H9 (cell line): ENCODE data around the gene KLHDC7A. TPM values are rescaled to one million over a fixed set of nuclear protein-coding genes. Genes with fewer than 3 reads are reported as not detected.

ENCODE experiments used
- DNase-seq: peaks from one replicate; pipeline ENCODE4 v3.0.0-alpha.2; 2017
- H2AFZ ChIP-seq: one replicate; pipeline ENCODE4 v1.6.1; 2013; ENCODE audit warnings: mild to moderate bottlenecking, low read length, control low read depth, moderate library complexity
- H2AK5ac ChIP-seq: 2 replicates; pipeline ENCODE4 v1.6.1; 2013; ENCODE audit warnings: low read length, control low read depth, mixed read lengths; ENCODE audit not compliant: insufficient read length
- H2BK120ac ChIP-seq: one replicate; pipeline ENCODE4 v1.6.1; 2013; ENCODE audit warnings: low read depth, mild to moderate bottlenecking, low read length, control low read depth, inconsistent platforms; ENCODE audit not compliant: poor library complexity, severe bottlenecking
- H2BK12ac ChIP-seq: 2 replicates; pipeline ENCODE4 v1.6.1; 2013; ENCODE audit warnings: low read length, control low read depth, mixed read lengths, low read depth; ENCODE audit not compliant: insufficient read length
- H2BK15ac ChIP-seq: 2 replicates; pipeline ENCODE4 v1.6.1; 2013; ENCODE audit warnings: low read depth, low read length, control low read depth
- H2BK20ac ChIP-seq: one replicate; pipeline ENCODE4 v1.6.1; 2013; ENCODE audit warnings: low read depth, mild to moderate bottlenecking, low read length, control low read depth, inconsistent platforms; ENCODE audit not compliant: poor library complexity, severe bottlenecking
- H2BK5ac ChIP-seq: 2 replicates; pipeline ENCODE4 v1.6.1; 2013; ENCODE audit warnings: low read length, control low read depth, mixed read lengths; ENCODE audit not compliant: insufficient read length
- H3K14ac ChIP-seq: 2 replicates; pipeline ENCODE4 v1.6.1; 2013; ENCODE audit warnings: low read length, control low read depth; ENCODE audit not compliant: insufficient read depth
- H3K18ac ChIP-seq: 2 replicates; pipeline ENCODE4 v1.6.1; 2013; ENCODE audit warnings: low read depth, mild to moderate bottlenecking, mixed read lengths, low read length, control low read depth; ENCODE audit not compliant: insufficient read length
- H3K23ac ChIP-seq: 2 replicates; pipeline ENCODE4 v1.6.1; 2013; ENCODE audit warnings: low read length, control low read depth, mixed read lengths, low read depth; ENCODE audit not compliant: insufficient read length
- H3K23me2 ChIP-seq: 2 replicates; pipeline ENCODE4 v1.6.1; 2013; ENCODE audit warnings: low read depth, mild to moderate bottlenecking, mixed read lengths, low read length, control low read depth; ENCODE audit not compliant: insufficient read length, poor library complexity, severe bottlenecking
- H3K27ac ChIP-seq: 2 replicates; pipeline ENCODE4 v1.5.1; 2013; ENCODE audit warnings: low read length, control low read depth, mixed read lengths, low read depth; ENCODE audit not compliant: insufficient read length
- H3K27me3 ChIP-seq: 2 replicates; pipeline ENCODE4 v1.6.1; 2013; ENCODE audit warnings: low read length, control low read depth, inconsistent platforms; ENCODE audit not compliant: insufficient read depth
- H3K4ac ChIP-seq: 2 replicates; pipeline ENCODE4 v1.6.1; 2013; ENCODE audit warnings: low read depth, mild to moderate bottlenecking, control low read depth, inconsistent platforms, low read length, moderate library complexity
- H3K4me1 ChIP-seq: 2 replicates; pipeline ENCODE4 v1.6.1; 2013; ENCODE audit warnings: low read length, control low read depth, inconsistent platforms; ENCODE audit not compliant: insufficient read depth
- H3K4me2 ChIP-seq: 2 replicates; pipeline ENCODE4 v1.6.1; 2013; ENCODE audit warnings: low read length, control low read depth, mixed read lengths; ENCODE audit not compliant: insufficient read length, insufficient read depth
- H3K56ac ChIP-seq: 2 replicates; pipeline ENCODE4 v1.6.1; 2013; ENCODE audit warnings: low read depth, mild to moderate bottlenecking, mixed read lengths, low read length, control low read depth; ENCODE audit not compliant: insufficient read length
- H3K79me1 ChIP-seq: 2 replicates; pipeline ENCODE4 v1.6.1; 2013; ENCODE audit warnings: low read depth, mild to moderate bottlenecking, moderate library complexity, low read length, control low read depth, inconsistent platforms; ENCODE audit not compliant: insufficient read depth, poor library complexity, severe bottlenecking
- H3K79me2 ChIP-seq: 2 replicates; pipeline ENCODE4 v1.6.1; 2013; ENCODE audit warnings: low read length, control low read depth, inconsistent platforms; ENCODE audit not compliant: insufficient read depth
- H3K9ac ChIP-seq: 2 replicates; pipeline ENCODE4 v1.6.1; 2013; ENCODE audit warnings: low read length, control low read depth, mixed read lengths; ENCODE audit not compliant: insufficient read length; ENCODE audit errors: extremely low read depth
- H3K9me3 ChIP-seq: one replicate; pipeline ENCODE4 v1.6.1; 2013; ENCODE audit warnings: low read depth, low read length, inconsistent platforms; ENCODE audit not compliant: control insufficient read depth
- H3T11ph ChIP-seq: one replicate; pipeline ENCODE4 v1.6.1; 2013; ENCODE audit warnings: mild to moderate bottlenecking, low read length, control low read depth, inconsistent platforms
- H4K20me1 ChIP-seq: one replicate; pipeline ENCODE4 v1.6.1; 2013; ENCODE audit not compliant: control insufficient read depth, insufficient read length, insufficient read depth
- H4K5ac ChIP-seq: 2 replicates; pipeline ENCODE4 v1.6.1; 2013; ENCODE audit warnings: low read depth, mild to moderate bottlenecking, mixed read lengths, low read length, control low read depth; ENCODE audit not compliant: insufficient read length
- H4K8ac ChIP-seq: replicated peaks from 2 replicates; pipeline ENCODE4 v1.6.1; 2013; ENCODE audit warnings: low read length, control low read depth, mixed read lengths, low read depth; ENCODE audit not compliant: insufficient read length
- H4K91ac ChIP-seq: 2 replicates; pipeline ENCODE4 v1.6.1; 2013; ENCODE audit warnings: low read depth, mild to moderate bottlenecking, moderate library complexity, mixed read lengths, low read length, control low read depth; ENCODE audit not compliant: insufficient read length
- H3K27ac Mint-ChIP-seq, 3 experiments: 2 replicates in 2 of 3; 3 replicates in 1 of 3; pipeline ENCODE4 v1.8.0; 2020 to 2021; ENCODE audit warnings: mixed read lengths in 3 of 3, mild to moderate bottlenecking in 1 of 3, moderate library complexity in 1 of 3
- H3K27me3 Mint-ChIP-seq: 2 replicates; pipeline ENCODE4 v1.8.0; 2021; ENCODE audit warnings: low read depth, mild to moderate bottlenecking, moderate library complexity, mixed read lengths
- H3K36me3 Mint-ChIP-seq, 3 experiments: 2 replicates in 2 of 3; 3 replicates in 1 of 3; pipeline ENCODE4 v1.8.0; 2020 to 2021; ENCODE audit warnings: low read depth in 3 of 3, mixed read lengths in 3 of 3; ENCODE audit not compliant: insufficient read depth in 1 of 3
- H3K4me1 Mint-ChIP-seq, 2 experiments: 2 replicates each; pipeline ENCODE4 v1.8.0; 2020; ENCODE audit warnings: mixed read lengths in 2 of 2
- H3K4me3 Mint-ChIP-seq, 2 experiments: 2 replicates in 1 of 2; 3 replicates in 1 of 2; pipeline ENCODE4 v1.8.0; 2020 to 2021; ENCODE audit warnings: mild to moderate bottlenecking in 2 of 2, mixed read lengths in 2 of 2, moderate library complexity in 1 of 2
- H3K9me3 Mint-ChIP-seq, 2 experiments: 2 replicates in 1 of 2; 3 replicates in 1 of 2; pipeline ENCODE4 v1.8.0; 2020; ENCODE audit warnings: mild to moderate bottlenecking in 2 of 2, mixed read lengths in 2 of 2, moderate library complexity in 1 of 2
- WGBS: extraction: QIAGEN DNeasy Blood & Tissue Kit; methylation state at CpG from one replicate; pipeline ENCODE4 v1.1.7; 2013; ENCODE audit warnings: missing lambda C conversion rate, low lambda C conversion rate, mixed read lengths; ENCODE audit not compliant: insufficient read length; ENCODE audit errors: extremely low coverage; 5-methylcytosine and 5-hydroxymethylcytosine counted together
- total RNA-seq: library from RNA; stranded (reverse); gene quantifications from 2 replicates; pipeline ENCODE4 v1.2.1, GENCODE V29; 2021
- TF ChIP-seq, protein P1 (sequence below): fragments of 200-600 bp; sonication (generic); conservative IDR thresholded peaks from 3 replicates; pipeline ENCODE4 v1.8.0; 2021; ENCODE audit warnings: antibody characterized with exemption, mild to moderate bottlenecking

KLHDC7A gene
- total RNA-seq, 1 experiment from 2014 or later = 11.4 TPM

DNA sequence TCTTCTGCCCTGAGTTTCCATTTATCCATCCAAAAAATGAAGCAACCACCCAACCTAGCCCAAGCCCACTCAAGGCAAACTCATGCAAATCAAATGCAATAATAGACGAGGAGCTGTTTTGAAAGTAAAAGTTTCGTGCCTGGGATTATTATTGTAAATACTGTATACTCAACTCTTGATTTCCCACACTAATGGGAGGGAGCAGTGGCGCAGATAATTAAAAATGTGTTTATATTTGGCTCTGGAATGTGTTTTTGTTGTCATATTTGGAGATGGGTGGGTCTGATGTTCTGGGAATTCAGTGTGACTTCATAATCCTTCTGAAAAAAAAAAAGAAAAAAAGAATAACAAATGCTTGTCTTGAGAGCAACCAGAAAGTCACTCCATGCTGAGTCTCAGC, 52.5 kb downstream of the KLHDC7A start:
- Histone ChIP-seq H3K14ac (no peak overlapping the region), H4K5ac (no peak overlapping the region), H3K56ac (no peak overlapping the region), H4K8ac (no peak overlapping the region), H3K18ac (no peak overlapping the region), H3K27me3 (no peaks in the 10 kb centered on the region; the same call in 1 of the 2 replicates), H3K4ac (no peak overlapping the region), H2AK5ac (no peak overlapping the region), H2BK12ac (no peak overlapping the region), H3K23me2 (no peaks in the 10 kb centered on the region), H3K79me2 (no peaks in the 10 kb centered on the region), H3K4me1 (no peaks in the 10 kb centered on the region; the same call in 1 of the 2 replicates), H2BK20ac (no peak overlapping the region), H4K91ac (no peak overlapping the region), H3K9ac (no peak overlapping the region), H3T11ph (no peak overlapping the region), H3K27ac (no peak overlapping the region), H3K23ac (no peak overlapping the region), H3K79me1 (no peaks in the 10 kb centered on the region), H2BK120ac (no peak overlapping the region), H2AFZ (no peak overlapping the region), H3K4me2 (no peak overlapping the region), H2BK15ac (no peak overlapping the region), H2BK5ac (no peak overlapping the region), H4K20me1 (no peaks in the 10 kb centered on the region), H3K9me3 (no peaks in the 10 kb centered on the region)
- Mint-ChIP-seq H3K27ac (no peak overlapping the region), H3K9me3 (no peaks in the 10 kb centered on the region), H3K4me1 (peaks cover 8 to 10% of the 10 kb centered on the region in 2 experiments), H3K36me3 (no peaks in the 10 kb centered on the region), H3K27me3 (peaks cover 48% of the 10 kb centered on the region), H3K4me3 (no peak overlapping the region)
- WGBS = no CpG with 5 or more reads among the region's 3 CpGs
- no peak for DNase-seq
- TF ChIP-seq, protein P1, sequence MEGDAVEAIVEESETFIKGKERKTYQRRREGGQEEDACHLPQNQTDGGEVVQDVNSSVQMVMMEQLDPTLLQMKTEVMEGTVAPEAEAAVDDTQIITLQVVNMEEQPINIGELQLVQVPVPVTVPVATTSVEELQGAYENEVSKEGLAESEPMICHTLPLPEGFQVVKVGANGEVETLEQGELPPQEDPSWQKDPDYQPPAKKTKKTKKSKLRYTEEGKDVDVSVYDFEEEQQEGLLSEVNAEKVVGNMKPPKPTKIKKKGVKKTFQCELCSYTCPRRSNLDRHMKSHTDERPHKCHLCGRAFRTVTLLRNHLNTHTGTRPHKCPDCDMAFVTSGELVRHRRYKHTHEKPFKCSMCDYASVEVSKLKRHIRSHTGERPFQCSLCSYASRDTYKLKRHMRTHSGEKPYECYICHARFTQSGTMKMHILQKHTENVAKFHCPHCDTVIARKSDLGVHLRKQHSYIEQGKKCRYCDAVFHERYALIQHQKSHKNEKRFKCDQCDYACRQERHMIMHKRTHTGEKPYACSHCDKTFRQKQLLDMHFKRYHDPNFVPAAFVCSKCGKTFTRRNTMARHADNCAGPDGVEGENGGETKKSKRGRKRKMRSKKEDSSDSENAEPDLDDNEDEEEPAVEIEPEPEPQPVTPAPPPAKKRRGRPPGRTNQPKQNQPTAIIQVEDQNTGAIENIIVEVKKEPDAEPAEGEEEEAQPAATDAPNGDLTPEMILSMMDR = no peak
